Ammon's horn (tissue), 1 donor: ENCODE results near the gene FBXL12.
A peak's percentile ranks its signal among the peaks of the same experiment; 100 is the strongest.
"Not testable (repeated sequence)": the region's sequence is repeated elsewhere in the genome, so short reads cannot be mapped to it uniquely, and the experiment has no call there.

Experiments used
- DNase-seq: peaks from one replicate; pipeline ENCODE4 v3.0.0-alpha.2; 2016; ENCODE audit warnings: low spot score

The FBXL12 gene

DNA sequence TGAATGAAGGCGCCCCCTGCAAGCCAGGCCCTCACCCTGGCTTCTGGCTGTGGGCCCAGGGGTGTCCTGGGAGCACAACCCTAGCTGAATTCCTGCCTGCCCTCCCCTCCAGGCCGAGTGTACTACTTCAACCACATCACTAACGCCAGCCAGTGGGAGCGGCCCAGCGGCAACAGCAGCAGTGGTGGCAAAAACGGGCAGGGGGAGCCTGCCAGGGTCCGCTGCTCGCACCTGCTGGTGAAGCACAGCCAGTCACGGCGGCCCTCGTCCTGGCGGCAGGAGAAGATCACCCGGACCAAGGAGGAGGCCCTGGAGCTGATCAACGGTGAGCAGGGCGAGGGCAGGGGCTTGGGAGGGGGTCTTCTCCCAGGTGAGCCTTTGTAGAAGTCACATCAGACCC, 19.4 kb upstream of the FBXL12 start:
- DNase-seq = no peak

DNA sequence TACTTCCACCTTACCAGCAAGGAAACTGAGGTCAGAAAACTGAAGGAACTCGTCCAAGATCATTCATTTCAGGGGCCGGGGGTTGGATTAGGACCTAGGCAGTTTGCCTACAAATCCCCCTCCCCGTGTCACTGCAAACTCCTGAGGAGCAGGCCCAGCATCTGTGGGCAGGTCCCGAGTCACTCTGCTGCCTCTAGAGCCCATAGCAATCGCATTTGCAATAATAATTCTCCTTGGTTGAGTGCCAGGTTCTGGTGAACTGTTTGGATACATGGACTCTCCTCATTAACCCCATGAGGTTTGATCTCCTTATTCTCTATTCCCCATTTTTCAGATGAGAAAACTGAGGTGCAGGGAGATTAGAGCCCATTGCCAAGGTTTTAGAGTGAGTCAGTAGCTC, 17.1 kb upstream of the FBXL12 start:
- DNase-seq = no peak

DNA sequence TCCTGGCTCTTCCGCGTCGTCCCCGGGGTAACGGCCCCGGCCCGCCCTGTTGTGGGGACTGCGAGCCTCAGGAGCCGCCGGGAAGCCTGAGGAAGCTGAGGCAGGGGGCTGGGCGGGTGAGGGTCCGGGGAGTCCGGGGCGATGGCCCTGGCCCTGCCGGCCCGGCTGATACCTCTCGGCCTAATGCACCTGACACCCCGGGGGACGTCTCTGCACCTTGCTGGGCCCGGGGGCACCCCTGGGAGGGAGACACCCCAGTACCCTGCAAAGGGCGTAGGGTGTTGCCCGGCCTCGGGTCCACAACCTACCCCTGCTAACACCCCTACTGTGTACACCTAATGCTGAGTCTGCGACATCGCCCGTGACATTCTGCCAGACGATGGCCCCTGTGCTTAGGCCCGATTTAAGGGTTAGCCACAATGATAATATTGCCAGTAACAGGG, 16.6 kb upstream of the FBXL12 start:
- no peak for DNase-seq

GRCh38 chr19:9834726-9835506, 16.0 kb upstream of the FBXL12 start, which contains the start of gene PIN1:
Gene PIN1 (plus strand): TSS chr19:9835318. CDS start chr19:9835345, 27 bp downstream.
- DNase-seq = peak; percentile 99

GRCh38 chr19:9834307-9834725, 15.4 kb upstream of the FBXL12 start:
- DNase-seq = no peak

GRCh38 chr19:9828551-9829063, 9.7 kb upstream of the FBXL12 start:
- no peak for DNase-seq

DNA sequence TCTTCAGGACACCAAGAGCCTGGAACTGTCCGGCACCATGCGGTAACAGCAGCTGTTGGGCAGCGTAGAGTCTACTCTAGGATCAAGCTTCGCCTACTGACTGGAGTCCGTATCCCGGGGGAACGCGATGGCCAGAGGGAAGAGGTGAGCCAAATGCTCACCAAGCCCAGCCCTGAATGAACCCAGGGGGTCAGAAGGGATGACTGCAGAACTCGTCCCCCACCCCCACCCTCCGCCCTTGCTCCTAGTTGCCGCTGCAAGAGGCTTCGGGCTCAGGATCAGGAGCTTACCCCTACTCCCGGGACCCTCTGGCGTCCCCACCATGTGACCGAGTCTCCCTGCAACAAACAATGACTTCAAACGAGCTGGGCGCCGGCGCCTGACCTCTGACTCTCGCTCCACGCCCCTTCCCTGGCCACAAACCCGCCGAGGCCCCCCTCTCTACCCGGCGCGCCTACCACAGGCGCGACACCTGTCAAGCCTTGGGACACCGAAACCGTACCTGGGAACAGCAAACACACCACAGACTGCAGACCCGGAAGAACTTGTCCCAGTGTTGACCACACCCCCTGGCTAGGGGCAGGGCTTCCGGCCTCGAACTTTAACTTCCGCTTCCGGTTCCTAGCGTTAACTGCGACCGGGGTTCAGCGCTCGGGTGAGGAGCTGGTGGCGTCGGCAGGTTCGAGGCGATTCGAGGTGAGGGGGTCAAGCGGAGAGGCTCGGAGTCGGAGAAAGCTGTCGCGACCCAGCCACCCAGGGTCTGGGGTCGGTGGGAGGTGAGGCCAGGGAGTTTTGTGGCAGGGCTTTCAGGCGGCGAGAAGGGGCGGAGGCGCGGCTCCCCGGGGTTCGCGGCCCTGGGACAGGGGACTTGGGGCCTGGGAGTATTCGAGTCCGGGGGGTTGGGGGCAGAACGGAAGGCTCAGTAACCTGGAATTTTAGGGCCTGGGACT, 8.7 kb upstream of the FBXL12 start, which contains the start of gene UBL5:
UBL5 (plus strand) TSS at position 630 of the 950 bp plus-strand sequence. CDS start 420 bp downstream, outside the sequence.
- DNase-seq = peak; percentile 94

- DNase-seq = no peak
Measured at GRCh38 chr19:9823816-9824215, 4.9 kb upstream of the FBXL12 start.

- not testable (repeated sequence) for DNase-seq
Measured at GRCh38 chr19:9820034-9820433, 1.2 kb upstream of the FBXL12 start.

GRCh38 chr19:9819596-9819909, 674 bp upstream of the FBXL12 start:
- DNase-seq = no peak

- no peak for DNase-seq
Measured at GRCh38 chr19:9818175-9818733, 625 bp downstream of the FBXL12 start.

- DNase-seq = no peak
Measured at GRCh38 chr19:9811139-9811538, 7.7 kb downstream of the FBXL12 start.

GRCh38 chr19:9808855-9809824, 9.7 kb downstream of the FBXL12 start:
- no peak for DNase-seq

DNA sequence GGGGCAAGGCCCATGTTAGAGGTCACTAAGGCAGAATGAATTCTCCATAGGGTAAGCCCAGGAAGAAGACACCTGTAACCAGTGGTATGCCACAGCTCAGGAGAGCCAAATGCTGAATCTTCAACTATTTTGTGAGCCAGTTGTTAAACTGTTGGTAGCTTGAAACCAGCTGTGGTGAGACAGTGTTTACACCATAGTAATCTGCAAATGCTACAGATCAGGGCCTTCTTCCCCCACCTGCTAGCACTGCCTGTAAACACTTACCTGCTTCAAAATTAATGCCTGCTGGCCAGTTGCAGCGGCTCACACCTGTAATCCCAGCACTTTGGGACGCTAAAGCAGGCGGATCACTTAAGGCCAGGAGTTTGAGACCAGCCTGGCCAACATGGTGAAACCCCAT, 12.1 kb downstream of the FBXL12 start:
- DNase-seq = no peak

DNA sequence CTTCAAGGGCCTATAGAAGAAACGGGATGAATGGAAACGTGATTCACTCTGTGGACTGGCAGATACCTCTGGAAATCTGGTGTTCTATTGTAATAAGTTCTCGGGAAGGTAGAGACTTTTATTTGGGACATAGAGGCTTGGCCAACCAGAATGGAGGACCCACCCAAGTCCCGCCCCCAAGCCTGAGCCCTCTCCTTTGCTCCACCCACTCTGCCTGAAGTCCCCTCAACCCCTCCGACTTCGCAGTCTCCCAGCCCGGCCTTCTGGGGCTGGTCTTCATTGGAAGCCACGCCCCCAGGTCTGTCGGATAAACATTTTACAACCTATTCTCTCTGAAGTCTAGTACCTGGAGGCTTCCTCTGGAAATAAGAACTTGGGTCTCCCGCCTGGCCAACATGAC, 16.9 kb downstream of the FBXL12 start:
- DNase-seq = no peak

- DNase-seq = no peak
Measured at GRCh38 chr19:9799162-9799561, 19.7 kb downstream of the FBXL12 start.

- DNase-seq = no peak
Measured at GRCh38 chr19:9797871-9798270, 21.0 kb downstream of the FBXL12 start.

DNA sequence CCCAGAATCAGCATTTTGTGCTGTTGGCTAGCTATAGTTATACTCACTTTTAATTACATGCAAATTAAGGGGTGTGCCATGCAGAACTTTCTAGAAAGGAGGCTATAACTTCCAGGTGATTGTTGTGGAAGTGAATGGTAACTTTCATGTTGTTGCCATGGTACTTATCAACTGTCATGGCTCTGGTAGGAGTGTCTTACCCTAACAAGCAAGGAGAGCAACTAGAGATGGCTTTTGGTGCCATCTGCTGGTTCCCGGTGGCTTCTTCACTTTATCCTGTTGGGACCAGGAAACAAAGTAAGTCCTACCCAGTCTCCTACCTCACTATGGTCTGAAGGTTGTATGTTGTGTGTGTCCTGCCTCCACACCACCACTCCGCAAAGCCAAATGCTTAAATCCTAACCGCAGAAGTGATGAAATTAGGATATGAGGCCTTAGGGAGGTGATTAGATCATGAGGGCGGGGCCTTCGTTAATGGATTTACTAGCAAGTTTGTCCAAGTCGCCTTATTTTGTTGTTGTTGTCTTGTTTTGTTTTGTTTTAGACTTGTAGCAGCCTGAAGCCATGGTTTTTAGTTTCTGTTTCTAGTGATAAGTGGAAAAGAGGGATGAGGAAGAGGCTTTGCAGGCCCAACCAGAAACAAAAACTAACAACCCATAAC, 22.6 kb downstream of the FBXL12 start:
- DNase-seq = peak; percentile 94

DNA sequence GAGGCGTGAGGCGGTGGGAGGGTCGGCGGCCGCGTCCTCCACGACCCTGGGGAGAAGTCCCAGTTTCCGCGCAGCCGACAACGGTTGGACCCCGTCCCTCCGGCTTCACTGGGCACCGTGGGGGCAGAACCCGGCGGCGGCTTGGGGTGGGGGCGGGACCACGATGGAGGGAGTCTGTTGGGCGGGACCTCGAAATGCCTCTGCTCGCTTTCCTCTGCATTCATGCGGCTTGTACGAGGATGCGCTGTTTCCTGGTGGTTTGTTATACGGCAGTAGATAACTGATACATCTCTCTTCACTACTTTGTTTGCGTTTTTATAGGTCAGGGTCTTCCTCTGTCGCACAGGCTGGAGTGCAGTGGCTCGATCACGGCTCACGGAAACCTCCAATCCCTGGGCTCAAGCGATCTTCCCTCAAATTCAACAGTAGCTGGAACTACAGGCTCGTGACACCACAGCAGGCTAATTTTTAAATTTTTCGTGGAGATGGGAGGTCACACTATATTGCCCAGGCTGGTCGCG, 25.7 kb downstream of the FBXL12 start:
- DNase-seq = peak; percentile 50
